Dermis blood vessel endothelial cell (primary cell): ENCODE data around the gene IKBKG. TPM values are rescaled to one million over a fixed set of nuclear protein-coding genes. Genes with fewer than 3 reads are reported as not detected.
"Not testable (repeated sequence)": the region's sequence is repeated elsewhere in the genome, so short reads cannot be mapped to it uniquely, and the experiment has no call there.

Experiments
- DNase-seq: peaks from one replicate; pipeline ENCODE4 v3.0.0; 2010
- total RNA-seq: library from RNA; depleted of rRNA; stranded (reverse); fragments of >200 nt; gene quantifications from 2 replicates; pipeline ENCODE4 v1.2.3, GENCODE V29; 2014

Gene IKBKG
- 15.5 and 22.1 TPM in 2 replicates for total RNA-seq

GRCh38 chrX:154547245-154548027 is at the start of gene IKBKG:
Gene IKBKG, plus strand, starts transcription at chrX:154547620. Its CDS starts 4,383 bp downstream, at chrX:154552003.
- DNase-seq = peak; percentile 90

GRCh38 chrX:154501423-154501822 is 46.0 kb upstream of the IKBKG start:
- not testable (repeated sequence) for DNase-seq

GRCh38 chrX:154502098-154502497 is 45.3 kb upstream of the IKBKG start:
- DNase-seq = no peak

GRCh38 chrX:154502989-154503388 is 44.4 kb upstream of the IKBKG start:
- no peak for DNase-seq

- peak; percentile 54 for DNase-seq
Measured at GRCh38 chrX:154505734-154506133, 41.7 kb upstream of the IKBKG start.

GRCh38 chrX:154506483-154507332 is 40.7 kb upstream of the IKBKG start:
- DNase-seq = no peak

- DNase-seq = no peak
Measured at GRCh38 chrX:154507673-154508383, 39.6 kb upstream of the IKBKG start.

- DNase-seq = no peak
Measured at GRCh38 chrX:154508384-154508745, 39.1 kb upstream of the IKBKG start.

GRCh38 chrX:154509455-154509854 is 38.0 kb upstream of the IKBKG start:
- DNase-seq = no peak

- no peak for DNase-seq
Measured at GRCh38 chrX:154511761-154512160, 35.7 kb upstream of the IKBKG start.

- DNase-seq = no peak
Measured at GRCh38 chrX:154512879-154513553, 34.4 kb upstream of the IKBKG start.

GRCh38 chrX:154513716-154514115 is 33.7 kb upstream of the IKBKG start:
- no peak for DNase-seq

- peak; percentile 9 for DNase-seq
Measured at GRCh38 chrX:154515090-154515965, 32.1 kb upstream of the IKBKG start.

- DNase-seq = peak; percentile 91
Measured at GRCh38 chrX:154515966-154516655, 31.3 kb upstream of the IKBKG start, which contains the start of gene FAM3A. Gene FAM3A, minus strand, starts transcription at chrX:154516232. Its CDS starts 460 bp downstream, at chrX:154515772.

- peak; percentile 69 for DNase-seq
Measured at GRCh38 chrX:154516656-154517100, 30.7 kb upstream of the IKBKG start.

- DNase-seq = no peak
Measured at GRCh38 chrX:154517101-154517781, 30.2 kb upstream of the IKBKG start.

GRCh38 chrX:154519389-154519788 is 28.0 kb upstream of the IKBKG start:
- DNase-seq = no peak

GRCh38 chrX:154525606-154526490 is 21.6 kb upstream of the IKBKG start:
- no peak for DNase-seq
